Muscle layer of duodenum (tissue), 2 donors: ENCODE measurements around the gene HBM.
A peak's percentile ranks its signal among the peaks of the same experiment; 100 is the strongest.
"Not testable (repeated sequence)": the region's sequence is repeated elsewhere in the genome, so short reads cannot be mapped to it uniquely, and the experiment has no call there.

Source experiments
- H3K27ac ChIP-seq: one replicate; pipeline ENCODE4 v1.7.0; 2013; ENCODE audit warnings: mild to moderate bottlenecking, low read length
- H3K27me3 ChIP-seq: one replicate; pipeline ENCODE4 v1.7.0; 2013; ENCODE audit warnings: low read depth, mild to moderate bottlenecking, control low read depth, low read length
- H3K36me3 ChIP-seq, 2 donors: one replicate each; pipeline ENCODE4 v1.7.0; 2013; ENCODE audit warnings: low read length in 2 of 2, control low read depth in 1 of 2, mild to moderate bottlenecking in 1 of 2; ENCODE audit not compliant: insufficient read depth in 2 of 2, control insufficient read depth in 1 of 2
- H3K4me1 ChIP-seq, 2 donors: one replicate each; pipeline ENCODE4 v1.7.0; 2013; ENCODE audit warnings: low read length in 2 of 2, mild to moderate bottlenecking in 2 of 2, control low read depth in 1 of 2, moderate library complexity in 1 of 2; ENCODE audit not compliant: insufficient read depth in 2 of 2, control insufficient read depth in 1 of 2
- H3K4me3 ChIP-seq, 2 donors: one replicate each; pipeline ENCODE4 v1.7.0; 2013; ENCODE audit warnings: low read length in 2 of 2, low read depth in 1 of 2, mild to moderate bottlenecking in 1 of 2
- H3K9me3 ChIP-seq, 2 donors: one replicate each; pipeline ENCODE4 v1.7.0; 2013; ENCODE audit warnings: low read length in 2 of 2, control low read depth in 1 of 2, mild to moderate bottlenecking in 1 of 2; ENCODE audit not compliant: control insufficient read depth in 1 of 2
- donor health status: healthy.

The HBM gene

GRCh38 chr16:163139-163538, 2.6 kb upstream of the HBM start:
- peaks cover 0 to 19% of the 10 kb centered on the region in 2 donors for H3K4me1 ChIP-seq
- H3K9me3 ChIP-seq, H3K27ac ChIP-seq, H3K4me3 ChIP-seq, H3K36me3 ChIP-seq: not testable (repeated sequence)
- H3K27me3 ChIP-seq, result peaks cover 30% of the 10 kb centered on the region

GRCh38 chr16:163696-164095, 2.1 kb upstream of the HBM start:
- not testable (repeated sequence) for H3K27ac ChIP-seq, H3K36me3 ChIP-seq, H3K4me3 ChIP-seq, H3K9me3 ChIP-seq
- Histone ChIP-seq H3K27me3 (peaks cover 34% of the 10 kb centered on the region), H3K4me1 (peaks cover 0 to 19% of the 10 kb centered on the region in 2 donors)

- not testable (repeated sequence) for H3K4me3 ChIP-seq, H3K9me3 ChIP-seq, H3K27ac ChIP-seq, H3K36me3 ChIP-seq
- H3K27me3 ChIP-seq, result peaks cover 39% of the 10 kb centered on the region
- H3K4me1 ChIP-seq, result peaks cover 0 to 19% of the 10 kb centered on the region in 2 donors
These were observed 1.5 kb upstream of the HBM start for GRCh38 chr16:164134-164823.

GRCh38 chr16:164827-165538, 795 bp upstream of the HBM start:
- Histone ChIP-seq H3K4me3 (peak overlapping the region in 1 of 2 donors; percentile 24), H3K9me3 (no peaks in the 10 kb centered on the region), H3K4me1 (peaks cover 0 to 19% of the 10 kb centered on the region in 2 donors), H3K36me3 (no peaks in the 10 kb centered on the region), H3K27me3 (peaks cover 39% of the 10 kb centered on the region), H3K27ac (no peak overlapping the region)

GRCh38 chr16:166375-167121, 770 bp downstream of the HBM start:
- Histone ChIP-seq H3K27ac (no peak overlapping the region), H3K4me1 (peaks cover 0 to 19% of the 10 kb centered on the region in 2 donors), H3K36me3 (no peaks in the 10 kb centered on the region), H3K4me3 (peak overlapping the region in 1 of 2 donors; percentile 41), H3K9me3 (no peaks in the 10 kb centered on the region), H3K27me3 (peaks cover 42% of the 10 kb centered on the region)

DNA sequence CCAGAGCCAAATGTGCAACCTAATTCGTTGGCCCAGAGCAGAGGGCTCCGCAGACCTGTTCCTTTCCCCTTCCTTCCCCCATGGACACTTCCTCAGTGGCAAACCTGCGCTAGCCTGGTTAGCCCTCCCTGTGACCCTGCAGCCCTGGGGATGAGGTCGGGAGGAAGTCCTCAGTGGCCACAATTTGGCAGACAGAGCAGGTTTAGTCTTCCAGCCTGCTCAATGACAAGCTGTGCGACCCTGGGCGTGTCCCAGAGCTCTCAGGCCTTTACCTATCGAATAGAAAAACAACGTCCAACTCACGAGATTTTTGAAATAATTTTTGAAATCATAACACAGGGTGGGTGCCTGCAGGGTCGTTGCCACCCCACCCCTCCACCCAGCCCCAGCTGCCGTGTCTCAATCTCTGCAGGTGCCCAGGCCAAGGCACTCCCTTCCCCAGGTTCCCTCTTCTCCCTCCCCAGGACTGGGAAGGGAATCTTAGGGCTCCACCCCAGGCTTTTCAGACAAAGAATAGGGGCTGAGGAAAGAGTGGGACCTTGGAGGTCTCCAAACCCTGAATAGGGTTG, 1.4 kb downstream of the HBM start:
- Histone ChIP-seq H3K4me3 (no peak overlapping the region), H3K4me1 (peaks cover 0 to 19% of the 10 kb centered on the region in 2 donors), H3K27me3 (peaks cover 42% of the 10 kb centered on the region), H3K9me3 (no peaks in the 10 kb centered on the region), H3K36me3 (no peaks in the 10 kb centered on the region), H3K27ac (no peak overlapping the region)

- no peak overlapping the region for H3K4me3 ChIP-seq
- peaks cover 0 to 19% of the 10 kb centered on the region in 2 donors for H3K4me1 ChIP-seq
- no peaks in the 10 kb centered on the region for H3K36me3 ChIP-seq
- H3K27ac ChIP-seq, result no peak overlapping the region
- H3K27me3 ChIP-seq, result peaks cover 42% of the 10 kb centered on the region
- H3K9me3 ChIP-seq, result no peaks in the 10 kb centered on the region
These were observed 2.6 kb downstream of the HBM start for GRCh38 chr16:168424-168823.

DNA sequence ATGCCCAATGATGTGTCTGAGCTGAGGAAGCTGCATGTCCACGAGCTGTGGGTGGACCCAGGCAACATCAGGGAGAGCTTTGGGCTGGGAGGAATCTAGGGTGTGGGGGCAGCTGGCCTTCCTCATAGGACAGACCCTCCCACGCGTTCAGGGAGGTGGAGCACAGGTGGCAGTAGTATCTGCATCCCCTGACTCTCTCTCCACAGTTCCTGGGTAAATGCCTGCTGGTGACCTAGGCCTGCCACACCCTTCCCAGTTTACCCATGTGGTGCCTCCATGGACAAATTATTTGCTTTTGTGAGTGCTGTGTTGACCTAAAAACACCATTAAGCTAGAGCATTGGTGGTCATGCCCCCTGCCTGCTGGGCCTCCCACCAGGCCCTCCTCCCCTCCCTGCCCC, 3.2 kb downstream of the HBM start:
- peaks cover 42% of the 10 kb centered on the region for H3K27me3 ChIP-seq
- no peak overlapping the region for H3K27ac ChIP-seq
- peaks cover 0 to 19% of the 10 kb centered on the region in 2 donors for H3K4me1 ChIP-seq
- no peaks in the 10 kb centered on the region for H3K9me3 ChIP-seq
- no peak overlapping the region for H3K4me3 ChIP-seq
- H3K36me3 ChIP-seq, result no peaks in the 10 kb centered on the region

DNA sequence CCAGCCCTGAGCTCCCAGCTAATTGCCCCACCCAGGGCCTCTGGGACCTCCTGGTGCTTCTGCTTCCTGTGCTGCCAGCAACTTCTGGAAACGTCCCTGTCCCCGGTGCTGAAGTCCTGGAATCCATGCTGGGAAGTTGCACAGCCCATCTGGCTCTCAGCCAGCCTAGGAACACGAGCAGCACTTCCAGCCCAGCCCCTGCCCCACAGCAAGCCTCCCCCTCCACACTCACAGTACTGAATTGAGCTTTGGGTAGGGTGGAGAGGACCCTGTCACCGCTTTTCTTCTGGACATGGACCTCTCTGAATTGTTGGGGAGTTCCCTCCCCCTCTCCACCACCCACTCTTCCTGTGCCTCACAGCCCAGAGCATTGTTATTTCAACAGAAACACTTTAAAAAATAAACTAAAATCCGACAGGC, 4.3 kb downstream of the HBM start:
- not testable (repeated sequence) for H3K36me3 ChIP-seq, H3K4me3 ChIP-seq, H3K9me3 ChIP-seq, H3K27ac ChIP-seq
- H3K4me1 ChIP-seq, result peaks cover 0 to 17% of the 10 kb centered on the region in 2 donors
- H3K27me3 ChIP-seq, result peaks cover 47% of the 10 kb centered on the region

DNA sequence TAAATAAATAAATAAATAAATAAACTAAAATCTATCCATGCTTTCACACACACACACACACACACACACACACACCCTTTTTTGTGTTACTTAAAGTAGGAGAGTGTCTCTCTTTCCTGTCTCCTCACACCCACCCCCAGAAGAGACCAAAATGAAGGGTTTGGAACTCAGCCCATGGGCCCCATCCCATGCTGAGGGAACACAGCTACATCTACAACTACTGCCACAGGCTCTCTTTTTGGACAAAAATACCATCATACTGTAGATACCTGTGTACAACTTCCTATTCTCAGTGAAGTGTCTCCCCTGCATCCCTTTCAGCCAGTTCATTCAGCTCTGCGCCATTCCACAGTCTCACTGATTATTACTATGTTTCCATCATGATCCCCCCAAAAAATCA, 5.0 kb downstream of the HBM start:
- Histone ChIP-seq H3K27me3 (peaks cover 47% of the 10 kb centered on the region), H3K27ac (no peak overlapping the region), H3K36me3 (no peaks in the 10 kb centered on the region)

DNA sequence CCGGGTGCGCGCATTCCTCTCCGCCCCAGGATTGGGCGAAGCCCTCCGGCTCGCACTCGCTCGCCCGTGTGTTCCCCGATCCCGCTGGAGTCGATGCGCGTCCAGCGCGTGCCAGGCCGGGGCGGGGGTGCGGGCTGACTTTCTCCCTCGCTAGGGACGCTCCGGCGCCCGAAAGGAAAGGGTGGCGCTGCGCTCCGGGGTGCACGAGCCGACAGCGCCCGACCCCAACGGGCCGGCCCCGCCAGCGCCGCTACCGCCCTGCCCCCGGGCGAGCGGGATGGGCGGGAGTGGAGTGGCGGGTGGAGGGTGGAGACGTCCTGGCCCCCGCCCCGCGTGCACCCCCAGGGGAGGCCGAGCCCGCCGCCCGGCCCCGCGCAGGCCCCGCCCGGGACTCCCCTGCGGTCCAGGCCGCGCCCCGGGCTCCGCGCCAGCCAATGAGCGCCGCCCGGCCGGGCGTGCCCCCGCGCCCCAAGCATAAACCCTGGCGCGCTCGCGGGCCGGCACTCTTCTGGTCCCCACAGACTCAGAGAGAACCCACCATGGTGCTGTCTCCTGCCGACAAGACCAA, 6.7 kb downstream of the HBM start, which contains the start of gene HBA2:
Gene HBA2, plus strand, starts transcription at position 503 of the 568 bp plus-strand sequence. Its CDS starts 37 bp downstream, at position 540.
- H3K9me3 ChIP-seq, H3K4me1 ChIP-seq, H3K36me3 ChIP-seq, H3K4me3 ChIP-seq, H3K27ac ChIP-seq: not testable (repeated sequence)
- H3K27me3 ChIP-seq, result peaks cover 34% of the 10 kb centered on the region

More for the DNA sequence above, 5.0 kb downstream of the HBM start:
- peaks cover 0 to 10% of the 10 kb centered on the region in 2 donors for H3K4me1 ChIP-seq
- H3K9me3 ChIP-seq, result no peaks in the 10 kb centered on the region
- no peak overlapping the region for H3K4me3 ChIP-seq
